Measurements from ENCODE around the gene MTG1.
"Not testable (repeated sequence)": the region's sequence is repeated elsewhere in the genome, so short reads cannot be mapped to it uniquely, and the experiment has no call there.

Gene MTG1

GRCh38 chr10:133467286-133467911 lies 73.4 kb downstream of the MTG1 start:
- TF ChIP-seq POLR2A (IDR thresholded peaks at IDR 0.05; ENCODE audit: extremely low read depth, insufficient read length) (no peak), MAX (IDR thresholded peaks at IDR 0.05; ENCODE audit: low read depth, low read length) (no peak), MYC (IDR thresholded peaks at IDR 0.05; ENCODE audit: low read depth, low read length) (no peak), CTCF (IDR thresholded peaks at IDR 0.05; ENCODE audit: low read depth, low read length) (no peak)
- no peak overlapping the region for H3K4me3 ChIP-seq (ENCODE audit: low read depth, low read length)
- no peak for DNase-seq (ENCODE audit: low read depth)

- DNase-seq (ENCODE audit: low read depth), result not testable (repeated sequence)
These were observed 75.2 kb downstream of the MTG1 start for GRCh38 chr10:133469205-133469604.

GRCh38 chr10:133471300-133472109 lies 77.5 kb downstream of the MTG1 start:
- TF ChIP-seq MAX (IDR thresholded peaks at IDR 0.05; ENCODE audit: low read depth, low read length) (no peak), POLR2A (IDR thresholded peaks at IDR 0.05; ENCODE audit: extremely low read depth, insufficient read length) (no peak), MYC (IDR thresholded peaks at IDR 0.05; ENCODE audit: low read depth, low read length) (no peak), CTCF (IDR thresholded peaks at IDR 0.05; ENCODE audit: low read depth, low read length) (no peak)
- DNase-seq (ENCODE audit: low read depth), result no peak
- H3K4me3 ChIP-seq (ENCODE audit: low read depth, low read length), result no peak overlapping the region

More at GRCh38 chr10:133469205-133469604, 75.2 kb downstream of the MTG1 start:
- H3K4me3 ChIP-seq (ENCODE audit: low read depth, low read length), result not testable (repeated sequence)

Data from NB4 (cell line).